ENCODE results near the gene CELSR1.

DNA sequence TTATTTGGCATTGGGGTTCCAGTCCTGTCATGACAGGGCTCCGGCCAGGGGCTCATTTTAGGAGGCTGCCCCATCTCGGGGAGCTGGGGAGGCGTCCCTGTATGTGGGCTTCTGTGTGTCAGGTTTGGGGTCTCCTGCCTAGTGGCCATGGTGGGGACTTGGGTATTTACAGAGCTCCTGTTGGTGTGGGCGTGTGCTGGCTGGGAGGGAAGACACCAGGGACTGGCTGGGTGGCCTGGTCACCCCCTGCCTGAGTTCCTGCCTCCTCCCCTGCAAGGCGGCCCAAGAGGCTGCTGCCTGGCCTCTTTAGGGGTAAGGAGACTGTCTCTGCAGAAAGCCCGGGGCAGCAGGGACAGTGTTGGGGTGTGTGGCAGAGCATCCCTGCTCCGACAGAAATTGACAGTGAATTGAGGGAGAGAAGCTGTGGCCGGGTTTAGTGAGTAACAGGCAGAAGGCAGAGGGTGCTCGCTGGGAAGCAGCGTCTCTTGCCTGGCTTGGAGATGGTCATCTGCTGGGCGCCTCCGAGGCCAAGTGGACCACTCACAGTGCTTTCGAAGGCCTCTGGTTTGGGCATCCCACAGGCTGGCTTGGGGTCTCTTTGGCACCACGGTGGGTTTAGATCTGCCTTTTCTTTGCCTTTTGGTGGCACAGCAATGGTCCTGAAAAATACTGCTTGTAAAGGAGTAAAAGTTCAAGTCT is 42.5 kb upstream of the CELSR1 start:
- TF ChIP-seq, protein P1, sequence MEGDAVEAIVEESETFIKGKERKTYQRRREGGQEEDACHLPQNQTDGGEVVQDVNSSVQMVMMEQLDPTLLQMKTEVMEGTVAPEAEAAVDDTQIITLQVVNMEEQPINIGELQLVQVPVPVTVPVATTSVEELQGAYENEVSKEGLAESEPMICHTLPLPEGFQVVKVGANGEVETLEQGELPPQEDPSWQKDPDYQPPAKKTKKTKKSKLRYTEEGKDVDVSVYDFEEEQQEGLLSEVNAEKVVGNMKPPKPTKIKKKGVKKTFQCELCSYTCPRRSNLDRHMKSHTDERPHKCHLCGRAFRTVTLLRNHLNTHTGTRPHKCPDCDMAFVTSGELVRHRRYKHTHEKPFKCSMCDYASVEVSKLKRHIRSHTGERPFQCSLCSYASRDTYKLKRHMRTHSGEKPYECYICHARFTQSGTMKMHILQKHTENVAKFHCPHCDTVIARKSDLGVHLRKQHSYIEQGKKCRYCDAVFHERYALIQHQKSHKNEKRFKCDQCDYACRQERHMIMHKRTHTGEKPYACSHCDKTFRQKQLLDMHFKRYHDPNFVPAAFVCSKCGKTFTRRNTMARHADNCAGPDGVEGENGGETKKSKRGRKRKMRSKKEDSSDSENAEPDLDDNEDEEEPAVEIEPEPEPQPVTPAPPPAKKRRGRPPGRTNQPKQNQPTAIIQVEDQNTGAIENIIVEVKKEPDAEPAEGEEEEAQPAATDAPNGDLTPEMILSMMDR (IDR thresholded peaks at IDR 0.05; ENCODE audit: insufficient read depth, low read depth, low read length) = no peak
- TF ChIP-seq EZH2 (IDR thresholded peaks at IDR 0.05; ENCODE audit: insufficient read depth, low read length) = no peak
